NB4 (cell line): ENCODE results near the gene PDE6H.

Experiments
- DNase-seq: peaks from one replicate; pipeline ENCODE4 v3.0.0; 2010; ENCODE audit warnings: low read depth
- H3K4me3 ChIP-seq: one replicate; pipeline ENCODE4 v1.5.1; 2011; ENCODE audit warnings: mild to moderate bottlenecking, low read depth, low read length, moderate library complexity
- MYC ChIP-seq: IDR thresholded peaks from 2 replicates; pipeline ENCODE4 v1.6.1; 2011; ENCODE audit warnings: low read depth, low read length
- POLR2A ChIP-seq: IDR thresholded peaks from 2 replicates; pipeline ENCODE4 v1.6.1; 2011; ENCODE audit warnings: mild to moderate bottlenecking; ENCODE audit not compliant: insufficient read length; ENCODE audit errors: extremely low read depth
- TF ChIP-seq, protein P1 (sequence below): IDR thresholded peaks from 2 replicates; pipeline ENCODE4 v1.6.1; 2011; ENCODE audit warnings: low read depth, low read length
- TF ChIP-seq, protein P2 (sequence below): IDR thresholded peaks from one replicate; pipeline ENCODE4 v1.5.1; 2012; ENCODE audit warnings: low read depth, low read length

Gene PDE6H

DNA sequence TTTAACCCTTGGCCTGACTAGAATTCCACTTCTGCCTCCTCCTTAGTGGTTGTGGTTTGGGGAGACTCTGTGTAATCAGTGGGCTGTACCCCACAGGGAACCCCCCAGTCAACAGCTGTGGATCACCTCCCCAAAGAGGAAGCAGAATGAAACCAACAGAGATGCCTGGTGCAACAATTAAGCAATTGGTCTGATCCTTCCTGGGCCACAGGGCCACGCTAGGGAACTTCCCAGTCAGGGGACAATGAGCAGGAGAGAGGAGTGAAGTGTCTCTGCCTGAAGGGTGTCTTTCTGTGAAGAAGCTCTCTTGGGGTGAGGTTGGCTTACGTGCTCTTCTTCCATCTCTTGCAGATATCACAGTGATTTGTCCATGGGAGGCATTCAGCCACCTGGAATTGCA is 8.2 kb downstream of the PDE6H start:
- peak; percentile 90 for DNase-seq
- TF ChIP-seq MYC, result no peak; the same call in 1 of the 2 replicates
- H3K4me3 ChIP-seq, result peak overlapping the region; percentile 63

DNA sequence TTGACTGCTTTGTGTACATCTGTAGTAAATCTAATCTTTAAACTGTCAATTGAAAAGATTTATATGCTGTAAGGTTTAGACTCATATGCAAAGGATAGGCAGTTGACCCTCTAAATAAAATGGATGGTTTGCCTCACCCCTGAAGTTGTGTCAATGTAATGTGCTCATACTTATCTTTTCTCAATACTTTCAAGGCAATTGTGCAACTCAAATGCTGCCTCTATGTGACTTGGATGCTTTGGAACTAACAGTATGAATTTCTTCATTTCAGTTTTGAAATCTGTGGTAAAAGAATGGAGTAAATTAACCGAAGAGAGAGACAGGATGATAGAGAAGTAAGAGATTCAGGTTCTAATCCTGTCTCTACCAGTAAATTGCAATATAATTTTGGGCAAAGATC is 9.7 kb downstream of the PDE6H start:
- no peak for TF ChIP-seq POLR2A
- TF ChIP-seq MYC, result peak; percentile 59
- TF ChIP-seq, protein P1, sequence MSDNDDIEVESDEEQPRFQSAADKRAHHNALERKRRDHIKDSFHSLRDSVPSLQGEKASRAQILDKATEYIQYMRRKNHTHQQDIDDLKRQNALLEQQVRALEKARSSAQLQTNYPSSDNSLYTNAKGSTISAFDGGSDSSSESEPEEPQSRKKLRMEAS, result peak; percentile 28; the same call in 1 of the 2 replicates
- TF ChIP-seq, protein P2, sequence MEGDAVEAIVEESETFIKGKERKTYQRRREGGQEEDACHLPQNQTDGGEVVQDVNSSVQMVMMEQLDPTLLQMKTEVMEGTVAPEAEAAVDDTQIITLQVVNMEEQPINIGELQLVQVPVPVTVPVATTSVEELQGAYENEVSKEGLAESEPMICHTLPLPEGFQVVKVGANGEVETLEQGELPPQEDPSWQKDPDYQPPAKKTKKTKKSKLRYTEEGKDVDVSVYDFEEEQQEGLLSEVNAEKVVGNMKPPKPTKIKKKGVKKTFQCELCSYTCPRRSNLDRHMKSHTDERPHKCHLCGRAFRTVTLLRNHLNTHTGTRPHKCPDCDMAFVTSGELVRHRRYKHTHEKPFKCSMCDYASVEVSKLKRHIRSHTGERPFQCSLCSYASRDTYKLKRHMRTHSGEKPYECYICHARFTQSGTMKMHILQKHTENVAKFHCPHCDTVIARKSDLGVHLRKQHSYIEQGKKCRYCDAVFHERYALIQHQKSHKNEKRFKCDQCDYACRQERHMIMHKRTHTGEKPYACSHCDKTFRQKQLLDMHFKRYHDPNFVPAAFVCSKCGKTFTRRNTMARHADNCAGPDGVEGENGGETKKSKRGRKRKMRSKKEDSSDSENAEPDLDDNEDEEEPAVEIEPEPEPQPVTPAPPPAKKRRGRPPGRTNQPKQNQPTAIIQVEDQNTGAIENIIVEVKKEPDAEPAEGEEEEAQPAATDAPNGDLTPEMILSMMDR, result no peak
- no peak overlapping the region for H3K4me3 ChIP-seq
- DNase-seq, result peak; percentile 88

DNA sequence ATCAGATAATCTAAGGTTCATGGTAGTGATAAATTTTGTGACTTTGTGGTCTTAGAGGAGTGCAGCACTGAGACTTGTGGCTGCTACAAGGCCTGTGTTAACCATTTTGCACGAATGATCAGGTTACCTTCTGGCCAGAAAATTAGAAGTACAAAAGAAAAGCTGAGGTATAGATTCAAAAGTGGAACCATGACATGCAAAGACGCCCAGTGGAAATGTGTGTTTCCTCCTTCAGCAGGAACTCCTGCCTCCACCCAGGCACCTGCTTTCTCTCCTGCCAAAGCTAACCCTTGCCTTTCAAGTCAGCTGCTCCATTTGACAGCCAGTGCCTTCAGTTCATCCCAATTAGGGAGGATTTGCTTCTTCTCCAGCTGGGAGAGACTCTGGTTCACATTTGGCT is 10.1 kb downstream of the PDE6H start:
- TF ChIP-seq POLR2A (no peak), MYC (no peak)
- TF ChIP-seq, protein P1, result no peak
- TF ChIP-seq, protein P2, result no peak
- no peak overlapping the region for H3K4me3 ChIP-seq
- DNase-seq, result peak; percentile 49

DNA sequence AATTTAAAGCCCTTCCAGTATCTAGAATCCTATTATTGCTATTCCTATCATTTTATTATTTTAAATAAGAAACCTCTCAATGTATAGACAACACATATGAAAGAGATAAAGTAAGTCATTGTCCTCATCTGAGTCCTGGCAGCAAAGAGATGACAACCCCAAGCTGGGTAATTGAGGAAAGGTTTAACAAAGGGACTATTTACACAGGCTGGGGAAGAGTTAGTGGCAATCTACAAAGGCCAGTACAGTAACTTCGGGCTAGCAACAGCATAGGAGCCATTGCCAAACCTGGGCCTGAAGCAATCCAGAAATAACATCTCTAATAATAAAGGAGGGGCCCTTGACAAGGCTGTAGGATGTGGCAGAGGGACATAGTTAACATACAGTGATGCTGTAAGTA is 11.2 kb downstream of the PDE6H start:
- DNase-seq, result no peak
- TF ChIP-seq, protein P2, result no peak
- TF ChIP-seq, protein P1, result no peak
- TF ChIP-seq MYC, result no peak
- TF ChIP-seq POLR2A, result no peak
- H3K4me3 ChIP-seq, result no peak overlapping the region

DNA sequence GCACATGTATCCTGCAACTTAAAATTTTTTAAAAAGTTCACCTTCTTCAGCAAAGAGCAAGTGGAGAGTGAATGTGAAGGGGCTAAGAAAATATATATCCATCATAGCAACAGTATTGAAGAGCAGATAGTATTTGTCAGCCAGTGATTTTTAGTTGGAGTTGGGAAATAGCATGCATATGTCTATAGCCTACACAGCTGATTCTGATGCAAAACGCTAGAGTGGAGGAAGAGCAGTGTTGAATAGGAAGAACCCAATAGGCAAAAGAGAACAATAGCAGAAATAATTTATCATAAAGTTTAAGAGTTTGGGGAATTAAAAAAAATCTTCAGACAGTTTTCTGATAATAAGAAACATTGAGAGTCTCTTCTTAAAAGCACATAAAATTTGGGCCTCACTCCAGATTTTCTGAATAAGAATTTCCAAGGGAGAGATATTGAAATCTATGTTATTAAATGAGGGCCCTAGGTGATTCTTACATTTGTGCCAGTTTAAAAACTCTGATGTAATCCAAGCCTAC is 12.0 kb downstream of the PDE6H start:
- DNase-seq, result no peak
- H3K4me3 ChIP-seq, result no peak overlapping the region
- TF ChIP-seq MYC (no peak), POLR2A (no peak)
- TF ChIP-seq, protein P1, result no peak
- TF ChIP-seq, protein P2, result no peak

DNA sequence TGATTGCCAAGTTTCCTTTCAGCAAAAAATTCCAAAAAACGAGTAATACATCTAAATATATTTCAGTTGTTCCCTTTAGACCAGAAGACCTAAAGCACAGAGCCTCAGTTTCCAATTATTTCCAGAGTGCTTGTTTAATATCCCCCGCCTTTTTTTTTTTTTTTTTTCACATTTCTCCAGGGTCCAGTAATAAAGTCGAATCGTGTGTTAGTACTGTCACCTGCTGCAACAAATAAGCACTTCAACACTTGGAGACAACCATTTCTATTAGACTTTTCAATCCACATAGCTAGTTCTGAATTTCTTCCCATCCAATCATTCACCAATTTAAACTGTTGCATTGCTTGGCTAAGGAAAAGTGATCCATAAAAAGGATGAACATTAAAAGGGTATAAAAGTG is 13.6 kb downstream of the PDE6H start:
- DNase-seq, result no peak
- TF ChIP-seq POLR2A (no peak), MYC (no peak)
- TF ChIP-seq, protein P2, result no peak
- TF ChIP-seq, protein P1, result no peak
- H3K4me3 ChIP-seq, result no peak overlapping the region
